ENCODE data around the gene DAP.

Gene DAP

GRCh38 chr5:10660720-10661387 is 100.2 kb downstream of the DAP start:
- Histone ChIP-seq H3K27me3 (no peaks in the 10 kb centered on the region), H3K4me3 (no peak overlapping the region), H3K36me3 (peaks cover 8% of the 10 kb centered on the region), H3K9ac (no peak overlapping the region), H3K4me1 (no peaks in the 10 kb centered on the region), H3K4me2 (no peak overlapping the region), H3K9me3 (no peaks in the 10 kb centered on the region), H4K20me1 (peaks cover 18% of the 10 kb centered on the region), H3K27ac (no peak overlapping the region)
- no peak for TF ChIP-seq Cebpa-rat (IDR thresholded peaks at IDR 0.05)

GRCh38 chr5:10660135-10660534 is 100.9 kb downstream of the DAP start:
- peaks cover 25% of the 10 kb centered on the region for H4K20me1 ChIP-seq
- no peak overlapping the region for H3K4me3 ChIP-seq
- no peaks in the 10 kb centered on the region for H3K27me3 ChIP-seq
- H3K9me3 ChIP-seq = no peaks in the 10 kb centered on the region
- no peak overlapping the region for H3K9ac ChIP-seq
- H3K4me1 ChIP-seq = no peaks in the 10 kb centered on the region
- H3K36me3 ChIP-seq = peaks cover 15% of the 10 kb centered on the region
- TF ChIP-seq Cebpa-rat (IDR thresholded peaks at IDR 0.05) = no peak
- H3K4me2 ChIP-seq = no peak overlapping the region
- H3K27ac ChIP-seq = no peak overlapping the region

GRCh38 chr5:10658265-10658664 is 102.8 kb downstream of the DAP start:
- TF ChIP-seq Cebpa-rat (IDR thresholded peaks at IDR 0.05) = no peak
- no peak overlapping the region for H3K9ac ChIP-seq
- H3K4me3 ChIP-seq = no peak overlapping the region
- H4K20me1 ChIP-seq = peaks cover 44% of the 10 kb centered on the region
- H3K4me2 ChIP-seq = no peak overlapping the region
- no peaks in the 10 kb centered on the region for H3K9me3 ChIP-seq
- H3K27ac ChIP-seq = no peak overlapping the region
- peaks cover 34% of the 10 kb centered on the region for H3K36me3 ChIP-seq
- no peaks in the 10 kb centered on the region for H3K4me1 ChIP-seq
- H3K27me3 ChIP-seq = no peaks in the 10 kb centered on the region

- H3K27ac ChIP-seq = no peak overlapping the region
- H3K27me3 ChIP-seq = no peaks in the 10 kb centered on the region
- H3K4me1 ChIP-seq = no peaks in the 10 kb centered on the region
- no peaks in the 10 kb centered on the region for H3K9me3 ChIP-seq
- TF ChIP-seq Cebpa-rat (IDR thresholded peaks at IDR 0.05) = no peak
- H3K36me3 ChIP-seq = peaks cover 54% of the 10 kb centered on the region
- no peak overlapping the region for H3K4me3 ChIP-seq
- H3K9ac ChIP-seq = no peak overlapping the region
- H3K4me2 ChIP-seq = no peak overlapping the region
- peaks cover 64% of the 10 kb centered on the region for H4K20me1 ChIP-seq
These were observed 104.8 kb downstream of the DAP start for GRCh38 chr5:10655972-10656830.

GRCh38 chr5:10655161-10655971 is 105.7 kb downstream of the DAP start:
- Histone ChIP-seq H3K4me1 (no peaks in the 10 kb centered on the region), H3K4me2 (no peak overlapping the region), H3K4me3 (no peak overlapping the region), H4K20me1 (peaks cover 68% of the 10 kb centered on the region), H3K27ac (no peak overlapping the region), H3K36me3 (peaks cover 62% of the 10 kb centered on the region), H3K9me3 (no peaks in the 10 kb centered on the region), H3K9ac (no peak overlapping the region), H3K27me3 (no peaks in the 10 kb centered on the region)
- no peak for TF ChIP-seq Cebpa-rat (IDR thresholded peaks at IDR 0.05)

GRCh38 chr5:10654566-10654965 is 106.5 kb downstream of the DAP start:
- peaks cover 70% of the 10 kb centered on the region for H3K36me3 ChIP-seq
- H3K9ac ChIP-seq = no peak overlapping the region
- no peak overlapping the region for H3K27ac ChIP-seq
- no peaks in the 10 kb centered on the region for H3K4me1 ChIP-seq
- no peaks in the 10 kb centered on the region for H3K27me3 ChIP-seq
- TF ChIP-seq Cebpa-rat (IDR thresholded peaks at IDR 0.05) = no peak
- peaks cover 2% of the 10 kb centered on the region; the same call in 1 of the 2 replicates for H3K9me3 ChIP-seq
- peaks cover 70% of the 10 kb centered on the region for H4K20me1 ChIP-seq
- H3K4me3 ChIP-seq = no peak overlapping the region
- no peak overlapping the region for H3K4me2 ChIP-seq

- H4K20me1 ChIP-seq = peaks cover 75% of the 10 kb centered on the region
- H3K9me3 ChIP-seq = peaks cover 7% of the 10 kb centered on the region; the same call in 1 of the 2 replicates
- no peaks in the 10 kb centered on the region for H3K4me1 ChIP-seq
- H3K4me2 ChIP-seq = no peak overlapping the region
- no peak overlapping the region for H3K4me3 ChIP-seq
- no peaks in the 10 kb centered on the region for H3K27me3 ChIP-seq
- peaks cover 77% of the 10 kb centered on the region for H3K36me3 ChIP-seq
- H3K9ac ChIP-seq = no peak overlapping the region
- H3K27ac ChIP-seq = no peak overlapping the region
- TF ChIP-seq Cebpa-rat (IDR thresholded peaks at IDR 0.05) = no peak
These were observed 107.2 kb downstream of the DAP start for GRCh38 chr5:10653751-10654400.

GRCh38 chr5:10653043-10653442 is 108.0 kb downstream of the DAP start:
- peaks cover 68% of the 10 kb centered on the region for H4K20me1 ChIP-seq
- TF ChIP-seq Cebpa-rat (IDR thresholded peaks at IDR 0.05) = no peak
- no peaks in the 10 kb centered on the region for H3K4me1 ChIP-seq
- peaks cover 85% of the 10 kb centered on the region for H3K36me3 ChIP-seq
- peaks cover 15% of the 10 kb centered on the region; the same call in 1 of the 2 replicates for H3K9me3 ChIP-seq
- H3K27me3 ChIP-seq = no peaks in the 10 kb centered on the region
- no peak overlapping the region for H3K27ac ChIP-seq
- H3K9ac ChIP-seq = no peak overlapping the region
- H3K4me3 ChIP-seq = no peak overlapping the region
- H3K4me2 ChIP-seq = no peak overlapping the region

- H3K9ac ChIP-seq = no peak overlapping the region
- H3K9me3 ChIP-seq = peaks cover 19% of the 10 kb centered on the region; the same call in 1 of the 2 replicates
- H3K4me2 ChIP-seq = no peak overlapping the region
- H3K36me3 ChIP-seq = peaks cover 89% of the 10 kb centered on the region
- no peak overlapping the region for H3K27ac ChIP-seq
- no peaks in the 10 kb centered on the region for H3K4me1 ChIP-seq
- H3K4me3 ChIP-seq = no peak overlapping the region
- TF ChIP-seq Cebpa-rat (IDR thresholded peaks at IDR 0.05) = no peak
- H4K20me1 ChIP-seq = peaks cover 70% of the 10 kb centered on the region
- no peaks in the 10 kb centered on the region for H3K27me3 ChIP-seq
These were observed 108.4 kb downstream of the DAP start for GRCh38 chr5:10652606-10653005.
